ENCODE data around the gene ARHGAP32. TPM values are rescaled to one million over a fixed set of nuclear protein-coding genes. Genes with fewer than 3 reads are reported as not detected.

Gene ARHGAP32
- total RNA-seq, 3 donors from 2014 or later, result 19.8 to 56.6 (median 37.4) TPM

DNA sequence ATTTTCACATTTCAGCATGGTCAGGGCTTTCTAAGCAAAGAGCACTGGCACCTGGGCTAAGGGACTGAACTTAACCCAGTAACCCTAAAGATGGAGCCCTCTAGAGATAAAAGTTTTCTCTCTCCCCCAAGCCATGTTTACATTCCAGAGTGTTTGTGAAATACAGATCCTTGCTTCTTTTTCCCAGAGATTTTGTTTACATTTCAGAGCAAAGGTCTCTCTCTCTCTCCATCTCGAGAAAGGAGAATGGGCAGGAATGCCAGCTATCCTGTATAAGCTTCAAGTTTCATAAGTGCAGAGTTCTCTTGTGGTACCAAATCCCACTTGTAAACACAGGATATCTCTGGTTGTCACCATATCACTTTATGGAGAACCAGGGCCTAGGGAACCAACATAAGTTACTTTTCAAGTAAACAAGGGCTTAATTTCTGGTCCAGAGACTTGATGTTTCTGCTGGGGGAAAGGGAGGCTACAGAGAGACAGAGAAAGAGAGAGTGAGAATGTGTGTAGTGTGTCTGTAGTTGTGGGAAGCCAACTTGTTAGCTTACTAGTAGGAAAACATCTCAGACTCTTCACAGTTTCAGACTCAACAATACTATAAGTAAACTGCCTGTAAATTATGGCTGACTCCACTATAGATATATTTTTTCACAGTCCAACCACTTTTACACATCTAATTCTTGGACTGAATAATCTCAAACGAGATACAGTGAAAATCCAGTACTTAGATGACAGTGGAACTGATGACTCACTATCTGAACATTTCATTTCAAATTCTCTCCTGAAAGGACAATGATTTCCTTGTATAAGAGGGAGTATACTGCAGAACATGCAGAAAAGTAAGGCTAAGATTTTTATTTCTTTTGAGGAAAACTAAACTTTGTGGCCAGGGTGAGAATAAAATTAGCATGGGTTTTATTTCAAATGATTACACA lies 76.2 kb downstream of the ARHGAP32 start:
- H3K27me3 ChIP-seq, result no peaks in the 10 kb centered on the region
- intact Hi-C loops (cut with DNase I; ENCODE audit: low total_unique reads), result loop anchor here (10.0 kb wide), 1 partner anchor 209 kb away; no protein-coding TSS in a partner anchor
- no peak for DNase-seq (ENCODE audit: low spot score in 2 of 2)

DNA sequence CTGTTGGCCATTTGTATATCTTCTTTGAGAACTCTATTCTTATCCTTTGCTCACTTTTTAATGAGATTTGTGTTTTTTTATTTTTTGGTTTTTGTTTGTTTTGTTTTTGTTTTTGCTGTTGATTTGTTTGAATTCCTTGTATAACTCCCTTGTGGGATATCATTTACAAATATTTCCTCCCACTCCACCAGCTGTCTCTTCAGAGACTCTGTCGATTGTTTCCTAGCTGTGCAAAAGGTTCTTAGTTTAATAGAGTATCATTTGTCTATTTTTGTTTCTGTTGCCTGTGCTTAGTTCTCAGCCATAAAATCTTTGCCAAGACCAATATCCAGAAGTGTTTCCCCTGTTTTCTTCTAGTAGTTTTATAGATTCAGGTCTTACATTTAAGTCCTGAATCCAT lies 82.4 kb downstream of the ARHGAP32 start:
- Histone ChIP-seq H3K4me3 (no peak overlapping the region), H3K27me3 (no peaks in the 10 kb centered on the region), H3K27ac (no peak overlapping the region), H3K9me3 (peaks cover 0 to 18% of the 10 kb centered on the region in 2 donors), H3K4me1 (no peaks in the 10 kb centered on the region), H3K36me3 (no peaks in the 10 kb centered on the region)
- DNase-seq (ENCODE audit: low spot score in 2 of 2), result no peak
- TF ChIP-seq POLR2AphosphoS5 (IDR thresholded peaks at IDR 0.05) (no peak), CTCF (IDR thresholded peaks at IDR 0.05) (no peak), POLR2A (IDR thresholded peaks at IDR 0.05) (no peak)
- intact Hi-C loops (cut with DNase I; ENCODE audit: low total_unique reads), result loop anchor here (10.0 kb wide), 1 partner anchor 215 kb away; no protein-coding TSS in a partner anchor

More for the DNA sequence above, 76.2 kb downstream of the ARHGAP32 start:
- no peak overlapping the region for H3K27ac ChIP-seq
- TF ChIP-seq POLR2A (IDR thresholded peaks at IDR 0.05), result no peak
- no peak for TF ChIP-seq POLR2AphosphoS5 (IDR thresholded peaks at IDR 0.05)
- no peak for TF ChIP-seq CTCF (IDR thresholded peaks at IDR 0.05)
- no peaks in the 10 kb centered on the region for H3K9me3 ChIP-seq
- H3K36me3 ChIP-seq, result no peaks in the 10 kb centered on the region
- no peak overlapping the region for H3K4me3 ChIP-seq
- no peaks in the 10 kb centered on the region for H3K4me1 ChIP-seq

GRCh38 chr11:129106788-129107187 lies 85.3 kb downstream of the ARHGAP32 start:
- intact Hi-C loops (cut with DNase I; ENCODE audit: low total_unique reads), result no loop called here
- H3K27ac ChIP-seq, result no peak overlapping the region
- H3K27me3 ChIP-seq, result no peaks in the 10 kb centered on the region
- peaks cover 0 to 31% of the 10 kb centered on the region in 2 donors for H3K9me3 ChIP-seq
- H3K4me1 ChIP-seq, result no peaks in the 10 kb centered on the region
- TF ChIP-seq CTCF (IDR thresholded peaks at IDR 0.05) (no peak), POLR2AphosphoS5 (IDR thresholded peaks at IDR 0.05) (no peak)
- no peaks in the 10 kb centered on the region for H3K36me3 ChIP-seq
- no peak for DNase-seq (ENCODE audit: low spot score in 2 of 2)
- no peak overlapping the region for H3K4me3 ChIP-seq

- Histone ChIP-seq H3K36me3 (no peaks in the 10 kb centered on the region), H3K4me3 (no peak overlapping the region), H3K4me1 (no peaks in the 10 kb centered on the region), H3K27me3 (no peaks in the 10 kb centered on the region), H3K9me3 (peaks cover 0 to 38% of the 10 kb centered on the region in 2 donors), H3K27ac (no peak overlapping the region)
- intact Hi-C loops (cut with DNase I; ENCODE audit: low total_unique reads), result no loop called here
- DNase-seq (ENCODE audit: low spot score in 2 of 2), result no peak
- no peak for TF ChIP-seq POLR2AphosphoS5 (IDR thresholded peaks at IDR 0.05)
- no peak for TF ChIP-seq POLR2A (IDR thresholded peaks at IDR 0.05)
- TF ChIP-seq CTCF (IDR thresholded peaks at IDR 0.05), result no peak
These were observed 89.4 kb downstream of the ARHGAP32 start for GRCh38 chr11:129102756-129103155.

DNA sequence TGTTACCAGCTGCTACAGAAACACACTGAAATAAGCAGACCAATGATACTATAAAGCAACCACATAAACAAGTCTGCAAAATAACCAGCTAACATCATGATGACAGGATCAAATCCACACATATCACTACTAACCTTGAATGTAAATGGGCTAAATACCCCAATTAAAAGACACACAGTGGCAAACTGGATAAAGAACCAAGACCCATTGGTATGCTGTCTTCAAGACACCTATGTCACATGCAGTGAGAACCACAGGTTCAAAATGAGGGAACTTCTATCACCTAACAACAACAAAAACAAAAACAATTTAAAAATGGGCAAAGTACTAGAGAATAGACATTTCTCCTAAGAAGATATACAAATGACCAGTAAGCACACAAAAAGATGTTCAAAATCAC lies 89.9 kb downstream of the ARHGAP32 start:
- no peak for DNase-seq (ENCODE audit: low spot score in 2 of 2)
- H3K4me1 ChIP-seq, result no peaks in the 10 kb centered on the region
- no peak overlapping the region for H3K27ac ChIP-seq
- TF ChIP-seq POLR2AphosphoS5 (IDR thresholded peaks at IDR 0.05) (no peak), POLR2A (IDR thresholded peaks at IDR 0.05) (no peak), CTCF (IDR thresholded peaks at IDR 0.05) (no peak)
- intact Hi-C loops (cut with DNase I; ENCODE audit: low total_unique reads), result no loop called here
- no peak overlapping the region for H3K4me3 ChIP-seq
- H3K27me3 ChIP-seq, result no peaks in the 10 kb centered on the region
- H3K9me3 ChIP-seq, result peaks cover 0 to 39% of the 10 kb centered on the region in 2 donors
- H3K36me3 ChIP-seq, result no peaks in the 10 kb centered on the region

All from breast epithelium (tissue), 4 donors.